HEK293T (cell line): ENCODE results near the gene FOXP4.

Experiments
- BHLHE40 ChIP-seq: fragments of 450-650 bp; IDR thresholded peaks from 2 replicates; pipeline ENCODE4 v1.6.1; 2016; ENCODE audit warnings: mild to moderate bottlenecking, moderate library complexity, borderline replicate concordance
- FOXA1 ChIP-seq: fragments of 450-650 bp; IDR thresholded peaks from 2 replicates; pipeline ENCODE4 v1.6.1; 2016; ENCODE audit warnings: mild to moderate bottlenecking
- HDGF ChIP-seq: fragments of 450-650 bp; IDR thresholded peaks from 2 replicates; pipeline ENCODE4 v1.6.1; 2017; ENCODE audit warnings: antibody characterized with exemption, borderline replicate concordance
- SP1 ChIP-seq: fragments of 450-650 bp; IDR thresholded peaks from 2 replicates; pipeline ENCODE4 v1.6.1; 2017
- TARDBP ChIP-seq: fragments of 450-650 bp; IDR thresholded peaks from 2 replicates; pipeline ENCODE4 v1.6.1; 2016

DNA sequence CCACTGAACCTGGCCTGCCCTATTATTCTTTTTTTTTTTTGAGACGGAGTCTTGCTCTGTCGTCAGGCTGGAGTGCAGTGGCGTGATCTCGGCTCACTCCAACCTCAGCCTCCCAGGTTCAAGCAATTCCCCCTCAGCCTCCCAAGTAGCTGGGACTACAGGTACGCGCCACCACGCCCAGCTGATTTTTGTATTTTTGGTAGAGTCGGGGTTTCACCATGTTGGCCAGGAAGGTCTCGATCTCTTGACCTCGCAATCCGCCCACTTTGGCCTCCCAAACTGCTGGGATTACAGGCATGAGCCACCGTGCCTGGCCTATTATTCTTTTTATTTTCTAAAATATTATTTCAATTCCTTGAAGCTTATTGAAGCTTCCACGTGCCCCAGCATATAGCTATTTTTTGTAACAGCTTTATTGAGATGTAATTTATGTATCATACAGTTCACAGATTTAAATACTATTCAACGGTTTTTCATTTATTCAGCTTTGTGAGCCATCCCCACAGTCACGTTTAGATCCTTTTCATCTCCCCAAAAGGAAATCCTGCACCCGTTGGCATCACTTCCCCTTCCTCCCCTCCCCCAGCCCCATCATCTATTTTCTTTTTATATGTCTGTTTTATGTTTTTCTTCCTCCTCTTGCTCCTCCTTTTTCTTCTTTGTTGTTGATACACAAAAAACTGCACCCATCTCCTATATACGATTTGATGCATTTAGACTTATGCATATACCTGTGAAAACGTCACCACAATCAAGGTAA, 78.6 kb downstream of the FOXP4 start:
- TF ChIP-seq HDGF, result no peak
- TF ChIP-seq SP1, result no peak
- TF ChIP-seq TARDBP, result no peak
- TF ChIP-seq BHLHE40, result no peak
- no peak for TF ChIP-seq FOXA1
